HG03558 (cell line): ENCODE data around the gene GON4L.
"Not testable (repeated sequence)": the region's sequence is repeated elsewhere in the genome, so short reads cannot be mapped to it uniquely, and the experiment has no call there.

Experiments
- ATAC-seq: cut with Tn5 transposase; IDR thresholded peaks from one replicate; pipeline ENCODE4 v1.9.1; 2021; ENCODE audit warnings: moderate number of reproducible peaks; ENCODE audit not compliant: unreplicated experiment; ENCODE audit errors: extremely low read depth

The GON4L gene

DNA sequence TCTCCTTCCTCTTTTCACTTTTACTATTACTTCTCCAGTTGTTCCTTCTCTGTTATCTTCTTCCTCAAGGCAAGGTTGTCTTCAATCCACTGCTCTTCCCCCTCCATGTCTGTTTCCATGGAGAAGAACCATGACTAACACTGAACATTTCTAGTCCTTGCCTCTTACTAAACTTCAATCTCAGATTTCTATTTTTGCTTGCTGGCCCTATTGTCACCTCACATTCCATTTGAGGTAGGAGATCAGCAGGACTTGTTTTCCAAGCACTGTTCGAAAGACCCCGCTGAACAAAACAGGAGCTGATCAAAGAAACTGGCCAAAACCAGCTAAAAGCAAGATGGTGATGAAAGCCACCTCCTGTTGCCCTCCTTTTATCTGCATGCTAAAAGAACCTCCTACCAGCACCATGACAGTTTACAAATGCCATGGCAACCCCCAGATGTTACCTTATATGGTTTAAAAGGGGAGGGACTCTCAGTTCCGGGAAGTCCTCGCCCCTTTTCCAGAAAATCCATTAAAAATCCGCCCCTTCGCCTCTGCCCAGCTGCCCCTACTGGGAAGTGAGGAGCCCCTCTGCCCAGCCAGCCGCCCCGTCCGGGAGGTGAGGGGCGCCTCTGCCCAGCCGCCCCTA, 22.6 kb downstream of the GON4L start:
- ATAC-seq: no peak

DNA sequence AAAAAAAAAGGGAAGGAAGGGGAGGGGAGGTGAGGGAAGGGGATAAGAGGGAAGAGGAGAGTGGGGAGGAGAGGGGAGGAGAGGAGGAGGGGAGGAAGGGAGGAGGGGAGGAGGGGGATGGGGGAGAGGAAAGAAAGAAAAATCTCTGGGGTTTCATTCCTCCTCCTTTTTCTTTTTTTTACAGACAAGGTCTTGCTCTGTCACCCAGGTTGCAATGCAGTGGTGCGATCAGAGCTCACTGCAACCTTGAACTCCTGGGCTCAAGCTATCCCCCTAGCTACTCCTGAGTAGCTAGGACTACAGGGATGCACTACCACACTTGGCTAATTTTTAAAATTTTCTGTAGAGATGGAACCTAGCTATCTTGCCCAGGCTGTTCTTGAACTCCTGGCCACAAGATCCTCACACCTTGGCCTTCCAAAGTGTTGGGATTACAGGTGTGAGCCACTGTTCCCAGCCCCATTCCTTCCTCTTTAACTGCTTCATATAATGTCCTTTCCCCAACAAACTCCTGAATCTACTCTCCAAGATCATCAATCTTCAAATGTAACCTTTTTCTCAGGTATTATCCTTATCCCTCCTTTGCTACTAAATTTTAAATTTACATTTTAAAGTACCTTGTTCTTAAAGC, 23.2 kb downstream of the GON4L start:
- no peak for ATAC-seq

DNA sequence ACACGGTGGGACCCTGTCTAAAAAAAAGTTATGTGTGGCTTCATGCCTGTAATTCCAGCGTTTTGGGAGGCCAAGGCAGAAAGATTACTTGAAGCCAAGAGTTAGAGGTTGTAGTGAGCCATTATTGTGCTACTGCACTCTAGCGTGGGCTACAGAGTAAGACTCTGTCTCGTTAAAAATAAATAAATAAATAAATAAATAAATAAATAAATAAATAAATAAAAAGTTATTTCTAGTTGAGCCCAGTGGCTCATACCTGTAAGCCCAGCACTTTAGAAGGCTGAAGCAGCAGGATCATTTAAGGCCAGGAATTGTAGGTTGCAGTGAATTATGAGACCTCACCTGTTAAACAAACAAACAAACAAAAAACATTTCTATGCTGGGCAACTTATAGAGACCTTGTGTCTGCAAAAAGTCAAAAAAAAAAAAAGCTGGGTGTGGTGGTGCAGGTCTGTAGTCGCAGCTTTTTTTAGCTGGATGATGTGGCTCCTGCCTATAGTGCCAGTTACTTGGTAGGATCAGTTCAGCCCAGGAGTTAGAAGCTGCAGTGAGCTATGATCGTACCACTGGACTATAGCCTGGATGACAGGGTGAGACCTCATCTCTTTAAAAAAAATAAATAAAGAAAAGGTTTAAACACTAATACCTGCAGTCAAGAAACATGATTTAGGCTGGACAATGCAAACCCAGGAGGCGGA, 25.6 kb downstream of the GON4L start:
- ATAC-seq: no peak

- ATAC-seq: no peak
These were observed 29.6 kb downstream of the GON4L start for GRCh38 chr1:155827450-155827849.

- ATAC-seq: no peak
These were observed 40.7 kb downstream of the GON4L start for GRCh38 chr1:155816351-155816750.

GRCh38 chr1:155813672-155814071, 43.3 kb downstream of the GON4L start:
- ATAC-seq: no peak

DNA sequence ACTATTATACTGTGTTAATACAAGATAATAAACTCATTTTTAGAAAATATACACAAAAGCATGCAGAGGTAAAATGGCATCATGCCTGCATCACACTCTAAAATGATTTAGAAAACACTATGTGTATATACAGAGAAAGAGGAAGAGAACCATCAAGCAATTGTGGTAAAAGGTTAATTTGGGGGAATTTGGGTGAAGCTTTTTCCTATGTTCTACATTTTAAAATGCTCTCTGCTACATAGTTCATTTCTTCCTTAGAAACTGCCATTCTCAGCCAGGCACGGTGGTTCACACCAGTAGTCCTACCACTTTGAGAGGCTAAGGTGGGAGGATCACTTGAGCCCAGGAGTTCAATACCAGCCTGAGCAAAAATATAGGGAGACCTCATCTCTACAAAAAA, 44.1 kb downstream of the GON4L start:
- no peak for ATAC-seq

GRCh38 chr1:155809088-155809487, 47.9 kb downstream of the GON4L start:
- no peak for ATAC-seq

DNA sequence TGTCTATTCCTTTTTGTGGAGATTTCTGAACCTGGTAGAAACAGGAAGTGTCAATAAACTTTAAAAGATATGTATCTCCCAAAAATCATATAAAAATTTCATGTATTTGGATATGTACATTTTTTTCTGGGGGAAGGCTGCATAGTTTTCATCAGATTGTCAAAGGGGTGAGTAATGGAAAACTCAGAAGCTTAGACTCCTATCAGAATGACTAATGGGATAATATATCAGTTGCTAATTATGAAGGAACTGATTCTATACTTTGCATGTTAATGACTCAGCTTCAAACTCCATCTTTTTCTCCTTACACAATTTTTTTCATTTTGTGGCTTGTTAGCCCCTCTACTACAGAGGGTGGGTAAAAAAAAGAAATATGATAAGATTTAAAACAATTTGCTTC, 55.9 kb downstream of the GON4L start:
- ATAC-seq: no peak

DNA sequence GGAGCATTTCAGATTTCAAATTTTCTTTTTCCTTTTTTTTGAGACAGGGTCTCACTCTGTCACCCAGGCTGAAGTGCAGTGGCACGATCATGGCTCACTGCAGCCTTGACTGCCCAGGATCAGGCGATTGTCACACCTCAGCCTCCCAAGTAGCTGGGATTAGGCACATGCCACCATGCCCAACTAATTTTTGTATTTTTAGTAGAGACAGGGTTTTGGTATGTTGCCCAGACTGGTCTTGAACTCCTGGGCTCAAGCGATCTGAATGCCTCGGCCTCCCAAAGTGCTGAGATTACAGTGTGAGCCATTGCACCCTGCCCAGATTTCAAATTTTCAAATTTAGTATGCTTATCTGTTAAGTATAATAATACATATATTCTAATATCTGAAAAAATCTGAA, 61.4 kb downstream of the GON4L start:
- ATAC-seq: not testable (repeated sequence)

- ATAC-seq: no peak
These were observed 62.3 kb downstream of the GON4L start for GRCh38 chr1:155794605-155795245.

DNA sequence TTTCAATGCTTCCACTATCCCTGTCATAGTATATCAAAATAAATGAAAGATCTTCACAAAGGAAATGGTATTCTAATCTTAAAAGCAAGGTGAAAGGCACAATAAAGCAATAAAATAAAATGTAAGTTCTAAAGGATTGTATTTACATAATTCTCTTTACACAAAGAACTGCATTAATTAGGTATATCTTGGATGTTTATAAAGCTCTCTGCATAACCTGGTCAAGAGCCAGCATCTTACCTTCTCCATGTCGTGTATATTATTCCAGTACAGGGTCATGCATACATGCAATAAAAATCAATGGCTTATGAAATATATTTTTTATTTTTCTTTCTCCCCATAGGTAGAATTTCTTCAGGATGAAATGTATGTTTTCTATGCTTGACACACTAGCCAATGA, 63.8 kb downstream of the GON4L start:
- no peak for ATAC-seq

- ATAC-seq: no peak
These were observed 79.4 kb downstream of the GON4L start for GRCh38 chr1:155777582-155777981.

- ATAC-seq: no peak
These were observed 80.6 kb downstream of the GON4L start for GRCh38 chr1:155776414-155776813.

DNA sequence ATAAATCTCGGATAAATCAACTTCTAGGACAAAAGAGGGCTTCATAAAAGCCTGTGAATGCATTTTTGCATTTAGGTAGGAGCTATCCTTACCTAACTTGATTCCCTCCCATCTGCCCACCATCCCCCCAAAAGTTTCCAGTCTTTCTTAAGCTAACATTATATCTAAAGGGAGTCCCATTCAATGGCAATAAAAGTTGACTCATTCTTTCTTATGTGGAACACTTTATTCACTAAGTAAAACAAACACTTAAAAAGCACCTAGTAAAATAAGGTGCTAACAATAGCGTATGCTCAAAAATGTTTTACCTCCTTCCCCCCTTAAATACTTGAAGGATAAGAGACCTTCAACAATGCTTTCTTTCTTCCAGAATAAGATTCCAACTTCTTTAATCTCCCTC, 83.8 kb downstream of the GON4L start:
- no peak for ATAC-seq

GRCh38 chr1:155769257-155769656, 87.8 kb downstream of the GON4L start:
- no peak for ATAC-seq

- not testable (repeated sequence) for ATAC-seq
These were observed 89.5 kb downstream of the GON4L start for GRCh38 chr1:155767399-155767989.

GRCh38 chr1:155763989-155764388, 93.0 kb downstream of the GON4L start:
- ATAC-seq: not testable (repeated sequence)

GRCh38 chr1:155763090-155763815, 93.8 kb downstream of the GON4L start:
- ATAC-seq: not testable (repeated sequence)

GRCh38 chr1:155761736-155762405, 95.1 kb downstream of the GON4L start:
- ATAC-seq: no peak
